Astrocyte of the cerebellum (primary cell): Measurements from ENCODE around the gene AKT1.
A peak's percentile ranks its signal among the peaks of the same experiment; 100 is the strongest.

Experiments
- DNase-seq: peaks from one replicate; pipeline ENCODE4 v3.0.0-alpha.2; 2011; ENCODE audit warnings: low read depth
- H3K4me3 ChIP-seq: 2 replicates; pipeline ENCODE4 v1.5.1; 2011; ENCODE audit warnings: mild to moderate bottlenecking, low read depth, low read length, moderate library complexity
- in situ Hi-C: cut with HindIII; loops from 2 replicates; pipeline ENCODE4 v1.10.0; 2017; ENCODE audit warnings: low sequenced_read_pairs
- TF ChIP-seq, protein P1 (sequence below): IDR thresholded peaks from 2 replicates; pipeline ENCODE4 v1.5.1; 2012; ENCODE audit warnings: low read length, low read depth, moderate library complexity, mild to moderate bottlenecking; ENCODE audit errors: missing control alignments

The AKT1 gene

DNA sequence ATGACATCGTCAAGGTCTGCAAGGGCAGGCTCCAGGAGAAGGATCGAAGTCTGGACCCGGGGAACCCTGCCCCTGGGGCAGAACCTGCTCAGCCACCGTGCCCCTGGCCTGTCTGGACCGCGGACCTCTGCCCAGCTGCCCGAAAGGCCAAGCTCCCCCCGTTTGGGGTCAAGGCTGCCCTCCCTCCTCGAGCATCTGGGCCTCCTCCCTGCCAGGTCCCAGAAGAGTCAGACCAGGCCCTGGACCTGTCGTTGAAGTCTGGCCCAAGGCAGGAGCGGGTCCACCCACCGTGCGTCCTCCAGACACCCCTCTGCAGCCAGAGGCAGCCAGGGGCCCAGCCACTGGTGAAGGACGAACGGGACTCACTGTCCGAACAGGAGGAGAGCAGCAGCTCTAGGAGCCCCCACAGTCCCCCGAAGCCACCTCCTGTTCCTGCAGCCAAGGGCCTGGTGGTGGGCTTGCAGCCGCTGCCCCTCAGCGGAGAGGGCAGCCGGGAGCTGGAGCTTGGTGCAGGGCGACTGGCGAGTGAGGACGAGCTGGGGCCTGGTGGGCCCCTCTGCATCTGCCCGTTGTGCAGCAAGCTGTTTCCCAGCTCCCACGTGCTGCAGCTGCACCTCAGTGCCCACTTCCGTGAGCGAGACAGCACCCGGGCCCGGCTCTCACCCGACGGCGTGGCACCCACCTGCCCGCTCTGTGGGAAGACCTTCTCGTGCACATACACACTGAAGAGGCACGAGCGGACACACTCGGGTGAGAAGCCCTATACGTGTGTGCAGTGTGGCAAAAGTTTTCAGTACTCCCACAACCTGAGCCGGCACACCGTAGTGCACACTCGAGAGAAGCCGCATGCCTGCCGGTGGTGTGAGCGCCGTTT is 6.2 kb upstream of the AKT1 start:
- in situ Hi-C loops, result no loop called here
- TF ChIP-seq, protein P1, sequence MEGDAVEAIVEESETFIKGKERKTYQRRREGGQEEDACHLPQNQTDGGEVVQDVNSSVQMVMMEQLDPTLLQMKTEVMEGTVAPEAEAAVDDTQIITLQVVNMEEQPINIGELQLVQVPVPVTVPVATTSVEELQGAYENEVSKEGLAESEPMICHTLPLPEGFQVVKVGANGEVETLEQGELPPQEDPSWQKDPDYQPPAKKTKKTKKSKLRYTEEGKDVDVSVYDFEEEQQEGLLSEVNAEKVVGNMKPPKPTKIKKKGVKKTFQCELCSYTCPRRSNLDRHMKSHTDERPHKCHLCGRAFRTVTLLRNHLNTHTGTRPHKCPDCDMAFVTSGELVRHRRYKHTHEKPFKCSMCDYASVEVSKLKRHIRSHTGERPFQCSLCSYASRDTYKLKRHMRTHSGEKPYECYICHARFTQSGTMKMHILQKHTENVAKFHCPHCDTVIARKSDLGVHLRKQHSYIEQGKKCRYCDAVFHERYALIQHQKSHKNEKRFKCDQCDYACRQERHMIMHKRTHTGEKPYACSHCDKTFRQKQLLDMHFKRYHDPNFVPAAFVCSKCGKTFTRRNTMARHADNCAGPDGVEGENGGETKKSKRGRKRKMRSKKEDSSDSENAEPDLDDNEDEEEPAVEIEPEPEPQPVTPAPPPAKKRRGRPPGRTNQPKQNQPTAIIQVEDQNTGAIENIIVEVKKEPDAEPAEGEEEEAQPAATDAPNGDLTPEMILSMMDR, result no peak
- H3K4me3 ChIP-seq, result peak overlapping the region; percentile 53
- no peak for DNase-seq

DNA sequence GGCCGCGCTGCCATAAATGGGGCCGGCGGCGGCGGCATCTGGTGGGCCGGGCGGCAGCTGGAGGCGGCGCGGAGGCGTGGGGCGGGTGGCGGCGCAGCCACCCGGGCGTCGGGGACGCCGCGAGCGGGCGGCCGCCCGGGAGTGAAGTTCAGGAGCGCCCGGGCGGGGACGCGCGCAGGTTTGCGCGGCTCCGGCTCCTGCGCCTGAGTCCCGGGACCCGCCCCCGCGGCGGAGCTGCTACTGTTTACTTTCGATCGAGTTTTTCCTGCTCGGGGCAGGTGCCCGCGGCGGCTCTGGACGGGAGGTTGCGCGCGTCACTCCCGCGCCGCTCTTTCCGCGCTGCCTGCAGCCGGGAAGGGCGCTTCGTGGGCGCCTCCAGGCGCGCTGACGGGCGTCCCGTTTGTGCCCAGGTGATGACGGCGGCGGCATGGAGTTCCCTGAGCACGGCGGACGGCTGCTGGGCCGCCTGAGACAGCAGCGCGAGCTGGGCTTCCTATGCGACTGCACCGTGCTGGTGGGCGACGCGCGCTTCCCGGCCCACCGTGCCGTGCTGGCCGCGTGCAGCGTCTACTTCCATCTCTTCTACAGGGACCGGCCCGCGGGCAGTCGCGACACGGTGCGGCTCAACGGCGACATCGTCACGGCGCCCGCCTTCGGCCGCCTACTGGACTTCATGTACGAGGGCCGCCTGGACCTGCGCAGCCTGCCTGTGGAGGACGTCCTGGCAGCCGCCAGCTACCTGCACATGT is 5.4 kb upstream of the AKT1 start, which contains the start of gene ZBTB42:
ZBTB42 (plus strand) TSS at position 331 of the 749 bp plus-strand sequence; CDS start at position 428, 97 bp downstream.
- H3K4me3 ChIP-seq, result peak within 1 kb of the TSS; percentile 53
- in situ Hi-C loops, result no loop called here
- TF ChIP-seq, protein P1, result no peak
- DNase-seq, result no peak

DNA sequence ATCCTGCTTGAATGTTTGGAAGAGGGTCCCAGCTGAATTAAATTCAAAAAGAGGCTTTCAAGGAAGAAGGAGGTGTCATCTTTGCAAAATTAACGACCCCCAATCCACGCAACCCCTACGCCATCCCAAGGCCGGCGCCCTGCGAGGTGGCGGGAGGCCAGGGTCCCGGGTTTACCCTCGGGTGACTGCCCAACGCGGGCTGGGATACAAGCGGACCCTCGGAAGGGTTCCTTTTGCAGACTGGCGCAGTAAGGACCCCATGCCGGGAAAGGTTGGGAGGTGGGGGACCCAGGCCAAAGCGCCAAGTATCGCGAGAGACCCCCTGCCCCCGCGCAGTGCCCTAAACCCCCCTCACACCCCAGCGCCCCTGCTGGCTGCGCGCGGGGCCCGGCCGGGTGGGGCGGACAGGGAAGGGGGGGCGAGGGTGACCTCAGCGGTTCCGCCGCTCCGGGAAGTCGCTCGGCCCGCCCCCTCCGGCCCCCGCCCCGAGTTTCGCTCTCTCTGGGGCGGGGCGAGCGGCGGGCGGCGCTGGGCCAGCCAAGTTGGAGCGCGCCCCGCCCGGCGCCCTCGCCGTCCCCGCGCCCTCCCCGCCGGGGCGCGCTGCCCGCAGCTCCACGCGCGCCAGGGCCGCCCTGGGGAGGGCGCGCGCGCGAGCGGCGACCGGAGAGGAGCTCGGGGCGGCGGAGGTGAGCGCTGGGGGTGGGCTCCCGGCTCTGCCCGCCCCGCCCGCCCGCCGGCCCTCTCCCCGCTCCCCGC is 4.6 kb upstream of the AKT1 start:
- DNase-seq, result no peak
- in situ Hi-C loops, result no loop called here
- TF ChIP-seq, protein P1, result no peak
- peak overlapping the region; percentile 53 for H3K4me3 ChIP-seq

DNA sequence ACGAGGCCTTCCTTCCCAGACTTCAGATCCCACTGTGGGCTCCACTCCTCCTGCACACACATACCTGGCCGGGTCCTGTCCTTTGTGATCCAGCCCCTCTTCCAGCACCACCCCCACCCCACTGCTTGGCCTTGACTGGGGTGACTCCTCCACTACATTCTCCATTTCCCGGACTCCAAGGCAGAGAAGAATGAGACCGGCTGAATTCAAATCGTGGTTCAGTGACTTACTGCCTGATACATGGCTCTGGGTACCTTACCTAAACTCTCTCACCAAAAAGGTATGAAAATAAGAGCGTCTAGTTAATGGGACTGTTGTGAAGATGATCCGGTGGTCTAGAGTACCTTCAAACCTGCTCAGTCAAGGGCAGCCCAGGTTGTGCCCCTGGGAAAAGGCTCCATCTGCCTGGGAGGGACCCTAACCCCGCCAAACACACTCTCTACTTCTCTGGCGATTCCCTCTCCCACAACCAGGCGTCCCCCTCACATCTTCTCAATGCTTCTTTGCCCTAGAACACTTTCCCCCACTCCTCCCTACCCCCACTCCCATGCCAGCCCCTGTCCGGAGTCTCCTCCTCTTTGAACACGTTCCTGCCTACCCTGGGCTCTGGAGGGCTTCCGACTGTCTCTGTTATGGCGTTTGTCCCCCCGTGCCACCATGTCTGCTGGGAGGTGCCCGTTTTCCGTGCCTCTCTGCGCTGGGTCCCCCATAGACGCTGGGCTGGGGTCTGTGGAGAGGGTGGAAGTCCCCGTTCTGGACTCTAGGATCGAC is 3.9 kb upstream of the AKT1 start:
- DNase-seq, result no peak
- TF ChIP-seq, protein P1, result peak; percentile 54
- H3K4me3 ChIP-seq, result peak overlapping the region; percentile 53
- in situ Hi-C loops, result no loop called here

DNA sequence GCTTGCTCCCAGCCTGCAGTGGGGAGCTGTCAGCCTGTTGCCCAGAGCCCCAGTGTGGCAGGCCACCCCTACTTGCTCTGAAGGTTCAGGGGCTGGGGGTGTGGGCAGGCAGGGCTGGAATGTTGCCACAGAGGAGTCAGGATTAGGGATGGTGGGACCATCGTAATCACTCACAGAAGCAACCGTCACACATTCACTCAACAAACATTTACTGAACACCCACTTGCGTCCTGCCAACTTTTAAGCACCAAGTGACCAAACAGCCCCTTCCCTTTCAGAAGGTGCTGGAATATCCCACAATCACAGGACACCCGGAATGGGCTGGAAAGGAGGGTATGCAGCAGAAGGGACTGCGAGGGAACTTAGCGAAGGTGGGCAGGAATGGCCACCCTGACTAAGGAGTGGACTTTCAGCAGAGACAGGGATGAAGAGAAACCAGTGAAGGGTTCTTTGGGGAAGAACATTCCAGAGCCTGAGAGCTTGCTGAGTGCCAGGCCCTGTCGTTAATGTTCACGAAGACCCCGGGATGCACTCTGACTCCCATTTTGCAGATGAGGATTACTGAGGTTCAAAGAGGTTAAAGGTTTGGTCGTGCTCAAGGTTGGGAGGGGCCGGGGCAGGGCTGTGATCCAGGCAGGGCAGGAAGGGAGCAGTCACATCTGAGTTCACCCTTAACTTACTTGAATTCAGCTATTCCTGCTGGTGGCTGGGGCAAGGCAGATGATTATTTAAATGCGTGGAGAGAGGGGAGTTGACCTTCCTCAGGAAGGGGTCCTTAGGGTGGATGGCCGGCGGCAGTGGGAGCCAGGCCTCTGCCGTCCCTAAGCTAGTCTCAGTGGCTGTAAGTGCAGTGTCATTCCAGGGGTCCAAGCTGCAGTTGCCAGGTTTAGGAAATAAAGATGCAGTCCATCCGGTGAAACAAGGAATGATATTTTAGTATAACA is 3.0 kb upstream of the AKT1 start:
- no peak for DNase-seq
- no peak overlapping the region for H3K4me3 ChIP-seq
- in situ Hi-C loops, result no loop called here
- TF ChIP-seq, protein P1, result no peak
